GM06990 (cell line): ENCODE results near the gene COL25A1.

Experiments
- DNase-seq: peaks from one replicate; pipeline ENCODE4 v3.0.0-alpha.2; 2011; ENCODE audit not compliant: insufficient read length; ENCODE audit errors: extremely low read depth
- H3K27me3 ChIP-seq: replicated peaks from 2 replicates; pipeline ENCODE4 v1.6.0; 2011; ENCODE audit warnings: low read length; ENCODE audit not compliant: control insufficient read depth, insufficient read depth
- H3K36me3 ChIP-seq: 2 replicates; pipeline ENCODE4 v1.5.1; 2011; ENCODE audit warnings: low read length; ENCODE audit not compliant: control insufficient read depth, insufficient read depth
- H3K4me3 ChIP-seq: replicated peaks from 2 replicates; pipeline ENCODE4 v1.5.1; 2011; ENCODE audit warnings: low read depth, mild to moderate bottlenecking, control low read depth, low read length
- TF ChIP-seq, protein P1 (sequence below): IDR thresholded peaks from 2 replicates; pipeline ENCODE4 v1.5.1; 2011; ENCODE audit warnings: low read length, control low read depth, mild to moderate bottlenecking, inconsistent platforms; ENCODE audit not compliant: insufficient read depth, poor library complexity, severe bottlenecking

COL25A1 gene

DNA sequence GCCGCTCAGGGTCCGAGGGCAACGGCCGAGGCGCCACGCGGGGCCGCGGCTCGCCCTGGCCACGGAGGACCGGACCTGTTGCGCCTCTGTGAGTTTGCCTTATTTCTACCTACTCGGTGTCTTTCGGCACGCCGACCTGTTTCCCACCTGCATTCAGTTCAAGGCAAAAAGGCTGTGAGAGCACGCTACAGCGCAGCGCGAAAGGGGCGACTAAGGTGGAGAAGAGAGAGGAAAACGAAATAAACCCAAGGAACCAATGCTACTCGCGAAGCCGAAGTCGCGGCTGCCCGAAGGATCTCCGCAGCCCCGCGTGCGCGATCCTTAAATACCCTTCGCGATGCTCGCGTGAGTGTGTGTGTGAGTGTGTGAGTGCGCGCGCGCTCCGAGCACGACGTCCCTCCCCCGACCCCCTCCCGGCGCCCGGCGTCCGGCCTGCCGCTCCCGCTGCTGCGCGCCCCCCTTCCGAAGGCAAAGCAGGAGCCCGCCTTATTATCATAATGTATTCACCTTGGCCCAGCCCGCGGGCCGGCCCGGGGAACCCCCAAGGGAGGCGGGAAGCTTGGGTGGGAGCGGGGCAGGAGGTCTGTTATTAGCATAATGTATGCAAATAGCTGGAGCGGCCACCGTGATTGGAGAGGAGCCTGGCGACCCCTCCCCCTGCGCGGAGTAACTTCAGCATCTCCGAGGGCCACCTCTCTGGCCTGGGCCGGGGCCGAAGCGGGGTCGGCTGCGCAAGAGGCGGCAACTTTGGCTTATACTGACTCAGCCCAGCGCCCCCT lies at the start of gene COL25A1:
COL25A1 (minus strand) TSS at position 298 of the 779 bp plus-strand sequence.
- TF ChIP-seq, protein P1, sequence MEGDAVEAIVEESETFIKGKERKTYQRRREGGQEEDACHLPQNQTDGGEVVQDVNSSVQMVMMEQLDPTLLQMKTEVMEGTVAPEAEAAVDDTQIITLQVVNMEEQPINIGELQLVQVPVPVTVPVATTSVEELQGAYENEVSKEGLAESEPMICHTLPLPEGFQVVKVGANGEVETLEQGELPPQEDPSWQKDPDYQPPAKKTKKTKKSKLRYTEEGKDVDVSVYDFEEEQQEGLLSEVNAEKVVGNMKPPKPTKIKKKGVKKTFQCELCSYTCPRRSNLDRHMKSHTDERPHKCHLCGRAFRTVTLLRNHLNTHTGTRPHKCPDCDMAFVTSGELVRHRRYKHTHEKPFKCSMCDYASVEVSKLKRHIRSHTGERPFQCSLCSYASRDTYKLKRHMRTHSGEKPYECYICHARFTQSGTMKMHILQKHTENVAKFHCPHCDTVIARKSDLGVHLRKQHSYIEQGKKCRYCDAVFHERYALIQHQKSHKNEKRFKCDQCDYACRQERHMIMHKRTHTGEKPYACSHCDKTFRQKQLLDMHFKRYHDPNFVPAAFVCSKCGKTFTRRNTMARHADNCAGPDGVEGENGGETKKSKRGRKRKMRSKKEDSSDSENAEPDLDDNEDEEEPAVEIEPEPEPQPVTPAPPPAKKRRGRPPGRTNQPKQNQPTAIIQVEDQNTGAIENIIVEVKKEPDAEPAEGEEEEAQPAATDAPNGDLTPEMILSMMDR = no peak
- Histone ChIP-seq H3K4me3 (no peak within 1 kb of the TSS), H3K36me3 (no peaks in the 10 kb centered on the region), H3K27me3 (no peaks in the 10 kb centered on the region; the same call in none of the 2 replicates)
- peak; percentile 8 for DNase-seq

- Histone ChIP-seq H3K36me3 (no peaks in the 10 kb centered on the region), H3K27me3 (no peaks in the 10 kb centered on the region), H3K4me3 (no peak overlapping the region)
- no peak for DNase-seq
- TF ChIP-seq, protein P1 = no peak
Observed at GRCh38 chr4:109350121-109350520, 47.7 kb upstream of the COL25A1 start.

- no peaks in the 10 kb centered on the region for H3K27me3 ChIP-seq
- TF ChIP-seq, protein P1 = no peak
- DNase-seq = no peak
- H3K36me3 ChIP-seq = no peaks in the 10 kb centered on the region
- H3K4me3 ChIP-seq = no peak overlapping the region
Observed at GRCh38 chr4:109334129-109335105, 32.0 kb upstream of the COL25A1 start.

- DNase-seq = no peak
- no peaks in the 10 kb centered on the region for H3K36me3 ChIP-seq
- no peak overlapping the region for H3K4me3 ChIP-seq
- TF ChIP-seq, protein P1 = peak; percentile 50
- no peaks in the 10 kb centered on the region for H3K27me3 ChIP-seq
Observed at GRCh38 chr4:109332926-109333464, 30.5 kb upstream of the COL25A1 start.

DNA sequence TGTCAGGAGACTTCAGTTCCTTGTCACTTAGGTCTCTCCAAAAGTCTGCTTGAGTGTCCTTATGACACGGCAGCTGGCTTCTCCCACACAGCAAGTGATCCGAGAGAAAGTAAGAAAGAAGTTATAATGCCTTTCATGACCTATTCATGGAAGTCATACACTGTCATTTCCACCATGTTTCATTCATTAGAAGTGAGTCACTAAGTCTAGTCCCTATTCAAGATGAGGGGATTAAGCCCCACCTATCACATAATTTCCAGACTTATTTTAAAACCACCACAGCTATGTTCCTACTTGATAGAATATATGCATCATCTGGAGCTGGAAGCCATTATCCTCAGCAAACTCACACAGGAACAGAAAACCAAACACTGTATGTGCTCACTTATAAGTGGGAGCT lies 25.2 kb upstream of the COL25A1 start:
- H3K36me3 ChIP-seq = no peaks in the 10 kb centered on the region
- no peak for DNase-seq
- H3K27me3 ChIP-seq = no peaks in the 10 kb centered on the region
- H3K4me3 ChIP-seq = no peak overlapping the region
- TF ChIP-seq, protein P1 = no peak
